ENCODE results near the gene NOCT. TPM values are rescaled to one million over a fixed set of nuclear protein-coding genes. Genes with fewer than 3 reads are reported as not detected.
A peak's percentile ranks its signal among the peaks of the same experiment; 100 is the strongest.

NOCT gene
- total RNA-seq, 4 donors from 2014 or later: 4.8 to 18.5 (median 9.2) TPM

GRCh38 chr4:139084804-139085093 is 69.2 kb downstream of the NOCT start:
- ATAC-seq (no peak), DNase-seq (no peak)
- Histone ChIP-seq H3K9me3 (no peaks in the 10 kb centered on the region), H3K36me3 (no peaks in the 10 kb centered on the region), H3K4me3 (peak overlapping the region; percentile 65 to 90 (median 70)), H3K4me1 (peaks cover 33 to 36% of the 10 kb centered on the region in 2 donors), H3K27me3 (no peaks in the 10 kb centered on the region), H3K27ac (peak overlapping the region; percentile 92 to 98 (median 92))
- intact Hi-C loops (cut with DNase I; ENCODE audit: low total_unique reads): loop anchor here (10.0 kb wide), 1 partner anchor 370 kb away; the partner anchor contains the start of gene RAB33B
- TF ChIP-seq CTCF (IDR thresholded peaks at IDR 0.05 in 4 of 5, conservative IDR thresholded peaks at IDR 0.05 in 1 of 5): no peak
- no peak for TF ChIP-seq POLR2A (IDR thresholded peaks at IDR 0.05)
- in situ Hi-C loops (cut with MboI; ENCODE audit: low sequenced_read_pairs in 4 of 4): loop anchor here in 3 of 4 donors (5.0 to 10.0 kb wide), 3 partner anchors 50 to 213 kb away; no protein-coding TSS in a partner anchor

GRCh38 chr4:139085141-139085540 is 69.6 kb downstream of the NOCT start:
- Histone ChIP-seq H3K27me3 (no peaks in the 10 kb centered on the region), H3K27ac (peak overlapping the region; percentile 92 to 98 (median 92)), H3K4me3 (peak overlapping the region; percentile 65 to 90 (median 70)), H3K36me3 (no peaks in the 10 kb centered on the region), H3K4me1 (peaks cover 29 to 33% of the 10 kb centered on the region in 2 donors), H3K9me3 (no peaks in the 10 kb centered on the region)
- intact Hi-C loops (cut with DNase I; ENCODE audit: low total_unique reads) (loop anchor here (10.0 kb wide), 1 partner anchor 370 kb away; the partner anchor contains the start of gene RAB33B), in situ Hi-C loops (cut with MboI; ENCODE audit: low sequenced_read_pairs in 4 of 4) (loop anchor here in 3 of 4 donors (5.0 to 10.0 kb wide), 3 partner anchors 50 to 212 kb away; no protein-coding TSS in a partner anchor)
- TF ChIP-seq POLR2A (IDR thresholded peaks at IDR 0.05) (no peak), CTCF (IDR thresholded peaks at IDR 0.05 in 4 of 5, conservative IDR thresholded peaks at IDR 0.05 in 1 of 5) (no peak)
- ATAC-seq (no peak), DNase-seq (no peak)

GRCh38 chr4:139092271-139092670 is 76.7 kb downstream of the NOCT start:
- peaks cover 0 to 5% of the 10 kb centered on the region in 2 donors for H3K4me1 ChIP-seq
- DNase-seq (no peak), ATAC-seq (no peak)
- H3K27me3 ChIP-seq: no peaks in the 10 kb centered on the region
- no peak overlapping the region for H3K27ac ChIP-seq
- H3K9me3 ChIP-seq: no peaks in the 10 kb centered on the region
- no peaks in the 10 kb centered on the region for H3K36me3 ChIP-seq
- H3K4me3 ChIP-seq: no peak overlapping the region
- TF ChIP-seq CTCF (IDR thresholded peaks at IDR 0.05 in 4 of 5, conservative IDR thresholded peaks at IDR 0.05 in 1 of 5) (no peak), POLR2A (IDR thresholded peaks at IDR 0.05) (no peak)
- intact Hi-C loops (cut with DNase I; ENCODE audit: low total_unique reads) (no loop called here), in situ Hi-C loops (cut with MboI; ENCODE audit: low sequenced_read_pairs in 4 of 4) (no loop called here)

Other genes starting within 250 kb of the NOCT start
- gene ELF2, start 161.4 kb downstream of the NOCT start, total RNA-seq: 10 to 100 TPM; 22.1 to 41.4 (median 29.7) TPM